A673 (cell line): ENCODE data around the gene RPS6KA2. TPM values are rescaled to one million over a fixed set of nuclear protein-coding genes. Genes with fewer than 3 reads are reported as not detected.

Experiments used
- BruUV-seq: library from RNA; stranded (reverse); fragments of 400-500 nt; replicated peaks from 2 replicates; lab custom pipeline; 2021; lab: Mats Ljungman, UMichigan
- CTCF ChIA-PET: fragments of 300-600 bp; sonication (Branson Sonifier 250); formaldehyde crosslinking; loops from one replicate; lab custom pipeline; 2022; ENCODE audit warnings: antibody characterized with exemption; lab: Charles Lee
- POLR2A ChIA-PET: fragments of 300-600 bp; sonication (Branson Sonifier 250); formaldehyde crosslinking; loops from one replicate; lab custom pipeline; 2022; ENCODE audit warnings: antibody characterized with exemption; ENCODE audit not compliant: low non-redundant PET; lab: Charles Lee
- DNase-seq: peaks from one replicate; pipeline ENCODE4 v3.0.0-alpha.2; 2015; ENCODE audit warnings: low spot score
- H3K27ac ChIP-seq: fragments of 200-600 bp; sonication (generic); 2 replicates; pipeline ENCODE4 v1.5.1; 2016; ENCODE audit warnings: mixed run types, low read depth, mild to moderate bottlenecking, mixed read lengths, antibody characterized with exemption, low read length; ENCODE audit not compliant: poor library complexity, severe bottlenecking
- H3K27me3 ChIP-seq: fragments of 200-600 bp; sonication (generic); replicated peaks from 2 replicates; pipeline ENCODE4 v1.6.1; 2017; ENCODE audit warnings: mixed run types, low read depth, mild to moderate bottlenecking, mixed read lengths, antibody characterized with exemption, low read length; ENCODE audit not compliant: insufficient read depth, poor library complexity
- H3K36me3 ChIP-seq: fragments of 200-600 bp; sonication (generic); 2 replicates; pipeline ENCODE4 v1.6.1; 2016; ENCODE audit warnings: mixed run types, mild to moderate bottlenecking, mixed read lengths, antibody characterized with exemption, low read length; ENCODE audit not compliant: insufficient read depth, poor library complexity, severe bottlenecking
- H3K4me1 ChIP-seq: fragments of 200-600 bp; sonication (generic); 2 replicates; pipeline ENCODE4 v1.6.1; 2017; ENCODE audit warnings: mixed run types, mild to moderate bottlenecking, mixed read lengths, antibody characterized with exemption, low read length; ENCODE audit not compliant: insufficient read depth, poor library complexity, severe bottlenecking
- H3K4me3 ChIP-seq: fragments of 200-600 bp; sonication (generic); 2 replicates; pipeline ENCODE4 v1.5.1; 2016; ENCODE audit warnings: low read depth, mixed run types, mild to moderate bottlenecking, mixed read lengths, low read length; ENCODE audit not compliant: poor library complexity, severe bottlenecking
- H3K9me3 ChIP-seq: fragments of 200-600 bp; sonication (generic); 2 replicates; pipeline ENCODE4 v1.6.1; 2016; ENCODE audit warnings: mixed run types, low read depth, mild to moderate bottlenecking, mixed read lengths, antibody characterized with exemption, low read length; ENCODE audit not compliant: poor library complexity, severe bottlenecking
- CTCF ChIP-seq: fragments of 300-800, 200-600 bp; sonication (generic); conservative IDR thresholded peaks from 2 replicates; pipeline ENCODE4 v1.5.1; 2017; ENCODE audit warnings: low read depth, mild to moderate bottlenecking, antibody characterized with exemption, low read length, moderate library complexity, mixed read lengths
- EZH2 ChIP-seq: fragments of 200-600 bp; sonication (generic); IDR thresholded peaks from 2 replicates; pipeline ENCODE4 v1.6.1; 2017; ENCODE audit warnings: borderline replicate concordance, low read depth, mild to moderate bottlenecking, mixed read lengths, antibody characterized with exemption, low read length; ENCODE audit not compliant: poor library complexity, severe bottlenecking
- intact Hi-C: fragments of 100-400 bp; cut with micrococcal nuclease; formaldehyde crosslinking; loops from one replicate; pipeline ENCODE4 v1.10.0; 2022; ENCODE audit not compliant: unreplicated experiment
- total RNA-seq: library from RNA; stranded (reverse); gene quantifications from 2 replicates; pipeline ENCODE4 v1.2.3, GENCODE V29; 2021

Gene RPS6KA2
- total RNA-seq, 1 experiment from 2014 or later, result 30.1 TPM

- no peak for DNase-seq
- no peak overlapping the region for H3K27ac ChIP-seq
- CTCF ChIA-PET, result no interaction called here
Observed at GRCh38 chr6:166561771-166562359, 65.2 kb downstream of the RPS6KA2 start.

GRCh38 chr6:166560222-166560621 lies 66.8 kb downstream of the RPS6KA2 start:
- no TSS peak for BruUV-seq
- H3K4me3 ChIP-seq, result no peak overlapping the region
- ChIA-PET CTCF (no interaction called here), POLR2A (no interaction called here)
- no peak overlapping the region for H3K27ac ChIP-seq
- H3K9me3 ChIP-seq, result no peaks in the 10 kb centered on the region
- DNase-seq, result no peak
- TF ChIP-seq CTCF (no peak), EZH2 (no peak)
- intact Hi-C loops, result no loop called here
- peaks cover 5% of the 10 kb centered on the region for H3K4me1 ChIP-seq
- no peaks in the 10 kb centered on the region for H3K36me3 ChIP-seq
- H3K27me3 ChIP-seq, result no peaks in the 10 kb centered on the region

More at GRCh38 chr6:166561771-166562359, 65.2 kb downstream of the RPS6KA2 start:
- intact Hi-C loops, result no loop called here
- POLR2A ChIA-PET, result no interaction called here
- BruUV-seq, result no TSS peak
- H3K4me1 ChIP-seq, result peaks cover 2% of the 10 kb centered on the region
- no peak for TF ChIP-seq CTCF
- TF ChIP-seq EZH2, result no peak
- H3K27me3 ChIP-seq, result no peaks in the 10 kb centered on the region
- H3K9me3 ChIP-seq, result no peaks in the 10 kb centered on the region
- no peak overlapping the region for H3K4me3 ChIP-seq
- no peaks in the 10 kb centered on the region for H3K36me3 ChIP-seq

GRCh38 chr6:166559662-166560061 lies 67.4 kb downstream of the RPS6KA2 start:
- Histone ChIP-seq H3K9me3 (no peaks in the 10 kb centered on the region), H3K4me1 (peaks cover 5% of the 10 kb centered on the region), H3K27ac (no peak overlapping the region), H3K27me3 (no peaks in the 10 kb centered on the region), H3K4me3 (no peak overlapping the region), H3K36me3 (no peaks in the 10 kb centered on the region)
- TF ChIP-seq CTCF (no peak), EZH2 (no peak)
- no TSS peak for BruUV-seq
- ChIA-PET POLR2A (no interaction called here), CTCF (no interaction called here)
- no peak for DNase-seq
- intact Hi-C loops, result no loop called here
